Astrocyte (in vitro differentiated cells and primary cell): Measurements from ENCODE around the gene FAM53B. TPM values are rescaled to one million over a fixed set of nuclear protein-coding genes. Genes with fewer than 3 reads are reported as not detected.

ENCODE experiments used
- DNase-seq: peaks from one replicate; pipeline ENCODE4 v3.0.0-alpha.2; 2010; ENCODE audit warnings: low read depth
- FAIRE-seq: peaks from 2 replicates; lab custom pipeline; 2011; peaks lifted over from hg19 to GRCh38; lab: Jason Lieb, UNC
- H2AFZ ChIP-seq: 2 replicates; pipeline ENCODE4 v1.6.0; 2012; ENCODE audit warnings: low read depth, low read length, inconsistent platforms
- H3K27ac ChIP-seq: 2 replicates; pipeline ENCODE4 v1.5.1; 2011; ENCODE audit warnings: low read depth, low read length, inconsistent platforms
- H3K27me3 ChIP-seq: 2 replicates; pipeline ENCODE4 v1.6.0; 2011; ENCODE audit warnings: low read length, inconsistent platforms; ENCODE audit not compliant: insufficient read depth
- H3K36me3 ChIP-seq: 2 replicates; pipeline ENCODE4 v1.5.1; 2011; ENCODE audit warnings: low read length, inconsistent platforms; ENCODE audit not compliant: insufficient read depth
- H3K4me1 ChIP-seq: 2 replicates; pipeline ENCODE4 v1.5.1; 2011; ENCODE audit warnings: low read length, inconsistent platforms; ENCODE audit not compliant: insufficient read depth
- H3K4me2 ChIP-seq: 2 replicates; pipeline ENCODE4 v1.6.0; 2012; ENCODE audit warnings: low read length, inconsistent platforms
- H3K4me3 ChIP-seq: 2 replicates; pipeline ENCODE4 v1.5.1; 2011; ENCODE audit warnings: low read depth, mild to moderate bottlenecking, low read length, inconsistent platforms; ENCODE audit not compliant: insufficient read depth
- H3K79me2 ChIP-seq: 2 replicates; pipeline ENCODE4 v1.6.0; 2012; ENCODE audit warnings: mild to moderate bottlenecking, low read length, inconsistent platforms; ENCODE audit not compliant: insufficient read depth
- H3K9ac ChIP-seq: 2 replicates; pipeline ENCODE4 v1.6.0; 2012; ENCODE audit warnings: mild to moderate bottlenecking, low read length, inconsistent platforms
- H3K9me3 ChIP-seq: 2 replicates; pipeline ENCODE4 v1.5.1; 2012; ENCODE audit warnings: low read depth, mild to moderate bottlenecking, low read length, inconsistent platforms; ENCODE audit not compliant: insufficient read depth
- H4K20me1 ChIP-seq: 2 replicates; pipeline ENCODE4 v1.6.0; 2012; ENCODE audit warnings: low read length, inconsistent platforms; ENCODE audit not compliant: insufficient read depth
- H3K27ac Mint-ChIP-seq: one replicate; pipeline ENCODE4 v1.8.0; 2021; ENCODE audit warnings: mild to moderate bottlenecking, mixed read lengths; ENCODE audit not compliant: unreplicated experiment
- H3K27me3 Mint-ChIP-seq: one replicate; pipeline ENCODE4 v1.8.0; 2021; ENCODE audit warnings: low read depth, mixed read lengths; ENCODE audit not compliant: unreplicated experiment
- H3K36me3 Mint-ChIP-seq: one replicate; pipeline ENCODE4 v1.8.0; 2021; ENCODE audit warnings: low read depth, mixed read lengths; ENCODE audit not compliant: unreplicated experiment
- H3K4me1 Mint-ChIP-seq: one replicate; pipeline ENCODE4 v1.8.0; 2021; ENCODE audit warnings: low read depth, mixed read lengths; ENCODE audit not compliant: unreplicated experiment
- H3K4me3 Mint-ChIP-seq: one replicate; pipeline ENCODE4 v1.8.0; 2021; ENCODE audit warnings: mild to moderate bottlenecking, moderate library complexity, mixed read lengths; ENCODE audit not compliant: unreplicated experiment
- H3K9me3 Mint-ChIP-seq: one replicate; pipeline ENCODE4 v1.8.0; 2021; ENCODE audit warnings: mild to moderate bottlenecking, mixed read lengths; ENCODE audit not compliant: unreplicated experiment
- EZH2 ChIP-seq: IDR thresholded peaks from 2 replicates; pipeline ENCODE4 v1.6.1; 2012; ENCODE audit warnings: mild to moderate bottlenecking, low read length, inconsistent platforms; ENCODE audit not compliant: insufficient read depth
- total RNA-seq: library from RNA; stranded (reverse); gene quantifications from 2 replicates; pipeline ENCODE4 v1.2.1, GENCODE V29; 2021
- TF ChIP-seq, protein P1 (sequence below): IDR thresholded peaks from 2 replicates; pipeline ENCODE4 v1.5.1; 2011; ENCODE audit warnings: low read depth, mild to moderate bottlenecking, inconsistent platforms, low read length, moderate library complexity; ENCODE audit not compliant: insufficient read depth

The FAM53B gene
- total RNA-seq, 1 donor from 2014 or later, result 12.9 TPM

DNA sequence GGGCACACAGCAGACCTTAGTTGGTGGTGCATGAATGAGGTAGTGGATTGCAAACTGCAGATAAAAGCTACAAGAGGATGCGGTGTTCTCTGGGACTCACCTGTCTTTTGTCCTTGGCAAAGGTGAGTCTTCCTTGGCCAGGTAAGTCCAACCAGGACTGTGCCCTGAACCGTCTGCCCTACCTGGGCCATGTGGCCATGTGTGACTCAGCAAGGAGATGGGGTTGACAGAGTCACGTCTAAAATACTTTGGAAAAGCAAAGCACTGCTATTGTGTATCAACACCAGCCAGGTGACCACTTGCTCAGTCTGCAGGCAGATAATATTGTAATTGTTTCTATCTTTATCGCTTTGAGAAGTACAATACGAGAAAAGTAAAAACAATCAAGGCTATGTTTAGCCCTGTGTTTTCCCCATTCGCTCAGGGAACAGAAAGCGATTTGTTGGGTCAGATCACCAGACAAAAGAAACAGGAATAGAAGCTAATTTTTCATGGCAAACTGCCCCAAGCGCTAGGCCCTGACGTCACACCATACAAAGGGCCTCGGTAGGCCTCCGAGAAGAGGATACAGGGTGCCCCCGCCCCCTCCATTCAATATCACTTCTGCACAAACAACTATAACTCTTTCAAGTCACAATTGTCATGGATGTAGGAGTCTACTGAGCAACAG is 57.3 kb downstream of the FAM53B start:
- no peak overlapping the region for H3K27ac Mint-ChIP-seq
- Histone ChIP-seq H3K27me3 (no peaks in the 10 kb centered on the region), H3K27ac (no peak overlapping the region), H2AFZ (no peak overlapping the region), H3K4me3 (no peak overlapping the region), H3K79me2 (no peaks in the 10 kb centered on the region), H3K9ac (no peak overlapping the region), H3K9me3 (no peaks in the 10 kb centered on the region), H3K4me1 (no peaks in the 10 kb centered on the region), H3K4me2 (no peak overlapping the region), H3K36me3 (no peaks in the 10 kb centered on the region), H4K20me1 (peaks cover 30% of the 10 kb centered on the region)
- H3K4me1 Mint-ChIP-seq, result peaks cover 12% of the 10 kb centered on the region
- H3K4me3 Mint-ChIP-seq, result no peak overlapping the region
- FAIRE-seq (no peak), DNase-seq (no peak)
- peaks cover 11% of the 10 kb centered on the region for H3K36me3 Mint-ChIP-seq
- H3K27me3 Mint-ChIP-seq, result no peaks in the 10 kb centered on the region
- H3K9me3 Mint-ChIP-seq, result no peaks in the 10 kb centered on the region
- TF ChIP-seq EZH2, result no peak
- TF ChIP-seq, protein P1, sequence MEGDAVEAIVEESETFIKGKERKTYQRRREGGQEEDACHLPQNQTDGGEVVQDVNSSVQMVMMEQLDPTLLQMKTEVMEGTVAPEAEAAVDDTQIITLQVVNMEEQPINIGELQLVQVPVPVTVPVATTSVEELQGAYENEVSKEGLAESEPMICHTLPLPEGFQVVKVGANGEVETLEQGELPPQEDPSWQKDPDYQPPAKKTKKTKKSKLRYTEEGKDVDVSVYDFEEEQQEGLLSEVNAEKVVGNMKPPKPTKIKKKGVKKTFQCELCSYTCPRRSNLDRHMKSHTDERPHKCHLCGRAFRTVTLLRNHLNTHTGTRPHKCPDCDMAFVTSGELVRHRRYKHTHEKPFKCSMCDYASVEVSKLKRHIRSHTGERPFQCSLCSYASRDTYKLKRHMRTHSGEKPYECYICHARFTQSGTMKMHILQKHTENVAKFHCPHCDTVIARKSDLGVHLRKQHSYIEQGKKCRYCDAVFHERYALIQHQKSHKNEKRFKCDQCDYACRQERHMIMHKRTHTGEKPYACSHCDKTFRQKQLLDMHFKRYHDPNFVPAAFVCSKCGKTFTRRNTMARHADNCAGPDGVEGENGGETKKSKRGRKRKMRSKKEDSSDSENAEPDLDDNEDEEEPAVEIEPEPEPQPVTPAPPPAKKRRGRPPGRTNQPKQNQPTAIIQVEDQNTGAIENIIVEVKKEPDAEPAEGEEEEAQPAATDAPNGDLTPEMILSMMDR, result no peak

DNA sequence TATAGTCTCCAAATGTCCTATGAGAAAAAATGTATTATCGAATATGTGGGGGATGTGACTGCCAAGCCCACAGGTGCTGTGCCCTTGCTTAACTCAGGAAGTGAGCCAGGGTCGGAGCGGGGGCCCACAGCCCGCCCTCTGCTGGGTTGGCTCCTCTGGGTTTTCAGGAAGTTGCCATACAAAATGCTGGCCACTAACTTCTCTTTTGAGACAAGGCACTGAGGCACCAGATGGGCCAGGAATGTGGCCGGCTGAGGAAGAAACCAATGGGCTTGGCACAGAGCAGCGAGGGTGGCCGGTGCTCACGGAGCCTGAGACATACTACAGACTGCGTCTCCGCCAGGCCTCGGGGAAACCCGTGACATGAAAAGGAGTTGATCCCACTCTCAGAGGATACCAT is 58.9 kb downstream of the FAM53B start:
- H3K9me3 Mint-ChIP-seq, result no peaks in the 10 kb centered on the region
- Histone ChIP-seq H3K4me1 (no peaks in the 10 kb centered on the region), H3K4me2 (no peak overlapping the region), H3K27me3 (no peaks in the 10 kb centered on the region), H2AFZ (no peak overlapping the region), H3K4me3 (no peak overlapping the region), H3K9ac (no peak overlapping the region), H3K27ac (no peak overlapping the region), H4K20me1 (peaks cover 37% of the 10 kb centered on the region), H3K36me3 (peaks cover 5% of the 10 kb centered on the region), H3K9me3 (no peaks in the 10 kb centered on the region), H3K79me2 (no peaks in the 10 kb centered on the region)
- FAIRE-seq (no peak), DNase-seq (no peak)
- peaks cover 17% of the 10 kb centered on the region for H3K36me3 Mint-ChIP-seq
- H3K4me3 Mint-ChIP-seq, result no peak overlapping the region
- H3K4me1 Mint-ChIP-seq, result peaks cover 9% of the 10 kb centered on the region
- no peak overlapping the region for H3K27ac Mint-ChIP-seq
- H3K27me3 Mint-ChIP-seq, result no peaks in the 10 kb centered on the region
- TF ChIP-seq EZH2, result no peak
- TF ChIP-seq, protein P1, result no peak

DNA sequence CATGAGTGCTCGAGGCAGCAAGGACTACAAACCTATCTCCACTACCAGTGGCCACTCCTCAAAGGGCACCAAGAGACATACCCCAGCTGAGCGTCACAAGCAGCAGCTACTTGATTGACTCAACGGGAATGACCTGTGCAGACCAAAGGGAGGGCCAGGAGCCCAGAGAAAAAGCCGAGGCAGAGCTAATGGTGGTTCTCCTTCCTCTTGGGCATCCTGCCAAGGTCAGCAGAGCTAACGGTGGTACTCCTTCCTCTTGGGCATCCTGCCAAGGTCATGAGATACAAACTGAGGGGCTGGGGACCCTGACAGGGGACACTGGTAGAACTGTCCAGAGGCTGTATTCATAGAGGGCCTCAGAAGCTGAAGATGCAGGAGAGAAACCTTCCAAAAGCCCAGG is 60.4 kb downstream of the FAM53B start:
- no peak for TF ChIP-seq EZH2
- H3K4me2 ChIP-seq, result no peak overlapping the region
- FAIRE-seq, result no peak

More for the DNA sequence above, 60.4 kb downstream of the FAM53B start:
- Histone ChIP-seq H3K79me2 (peaks cover 2% of the 10 kb centered on the region), H3K27ac (no peak overlapping the region), H3K4me3 (no peak overlapping the region), H3K4me1 (no peaks in the 10 kb centered on the region), H2AFZ (no peak overlapping the region), H3K9me3 (no peaks in the 10 kb centered on the region), H3K36me3 (peaks cover 5% of the 10 kb centered on the region), H3K27me3 (no peaks in the 10 kb centered on the region), H4K20me1 (peaks cover 34% of the 10 kb centered on the region), H3K9ac (no peak overlapping the region)
- peaks cover 19% of the 10 kb centered on the region for H3K36me3 Mint-ChIP-seq
- H3K9me3 Mint-ChIP-seq, result no peaks in the 10 kb centered on the region
- no peak overlapping the region for H3K4me3 Mint-ChIP-seq
- DNase-seq, result no peak
- no peak overlapping the region for H3K27ac Mint-ChIP-seq
- no peaks in the 10 kb centered on the region for H3K27me3 Mint-ChIP-seq
- peaks cover 4% of the 10 kb centered on the region for H3K4me1 Mint-ChIP-seq
